NCI-H187 treated with DMSO at 0.1 percent for 48 hours (cell line): ENCODE data around the gene SOD3.

ENCODE experiments used
- DNase-seq: peaks from one replicate; lab custom pipeline; 2025; lab: John Stamatoyannopoulos, UW

The SOD3 gene

GRCh38 chr4:24840826-24841543, 45.6 kb downstream of the SOD3 start:
- DNase-seq, result no peak

DNA sequence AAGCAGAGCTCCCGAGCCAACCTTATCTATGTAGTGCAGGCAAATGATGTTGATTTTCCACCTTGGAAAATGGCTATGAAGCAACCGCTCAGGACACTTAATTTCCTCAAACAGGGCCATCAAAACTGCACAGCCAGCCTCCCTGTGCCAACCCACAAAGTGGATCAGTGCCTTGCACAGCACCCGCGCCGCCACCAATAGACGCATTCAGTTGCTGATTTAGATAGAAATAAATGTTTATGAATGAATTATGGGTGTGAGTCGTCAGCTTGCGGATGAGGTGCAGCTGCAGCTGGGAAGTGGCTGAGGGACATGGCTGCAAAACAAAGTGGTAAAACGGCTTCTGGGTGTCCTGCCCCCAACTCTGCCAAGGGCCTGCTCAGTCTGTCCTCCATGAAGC, 47.0 kb downstream of the SOD3 start:
- no peak for DNase-seq

GRCh38 chr4:24843096-24843495, 47.7 kb downstream of the SOD3 start:
- no peak for DNase-seq

GRCh38 chr4:24845132-24845531, 49.8 kb downstream of the SOD3 start:
- DNase-seq, result no peak

GRCh38 chr4:24845902-24846301, 50.5 kb downstream of the SOD3 start:
- no peak for DNase-seq

DNA sequence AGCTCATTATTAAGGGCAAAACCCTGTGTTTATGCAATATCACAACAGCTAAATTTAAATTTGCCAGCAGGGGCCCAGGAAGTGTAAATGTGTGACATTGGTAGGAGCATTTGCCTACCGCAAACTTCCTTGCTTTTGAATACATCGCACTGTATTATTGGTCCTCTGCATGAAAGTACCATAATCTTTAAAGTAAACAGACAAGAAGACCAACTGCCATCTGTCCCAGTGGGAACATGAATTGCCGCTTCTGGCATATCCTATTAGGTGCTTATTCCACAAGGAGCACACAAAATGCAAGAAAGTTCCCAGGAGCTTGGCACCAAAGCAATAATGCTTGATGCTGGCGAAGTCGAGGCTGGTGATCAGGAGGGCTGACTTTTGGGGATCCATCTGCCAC, 51.3 kb downstream of the SOD3 start:
- no peak for DNase-seq

DNA sequence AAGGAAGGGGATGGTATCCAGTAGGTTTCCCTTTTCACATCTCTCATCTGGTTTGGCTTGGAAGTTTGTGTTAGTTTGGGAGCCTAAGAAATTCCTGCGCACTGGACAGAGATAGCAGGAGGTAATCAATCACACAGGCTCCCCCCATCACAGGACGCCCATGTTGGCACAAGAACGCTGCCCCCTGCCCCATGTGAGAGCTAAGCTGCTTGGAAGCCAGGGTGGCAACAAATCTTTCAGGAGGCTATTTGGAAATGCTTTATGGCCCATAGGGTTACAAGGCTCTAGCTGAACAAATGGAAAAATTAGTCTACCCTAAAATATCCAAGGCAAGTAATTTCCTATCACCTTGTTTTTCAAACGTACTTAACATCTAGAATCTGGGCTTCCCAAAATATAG, 54.0 kb downstream of the SOD3 start:
- no peak for DNase-seq

DNA sequence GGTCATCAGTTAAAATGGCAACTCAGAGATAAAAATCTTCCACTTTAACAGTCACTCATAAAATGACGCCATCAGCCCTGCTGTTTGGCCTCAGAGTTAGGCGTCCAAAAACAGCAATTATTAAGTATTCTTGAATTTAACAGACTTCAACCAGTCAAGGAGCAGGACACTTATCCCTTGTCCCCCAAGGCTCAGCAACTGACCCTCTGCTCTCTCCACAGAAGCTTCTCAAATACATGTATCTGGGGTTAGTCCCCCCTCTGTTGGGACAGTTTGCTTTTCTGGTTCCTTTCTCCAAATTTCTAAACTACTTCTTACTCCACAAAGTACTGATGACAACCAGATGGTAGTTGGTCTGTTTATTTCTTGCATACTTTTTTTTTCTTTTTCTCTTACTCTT, 54.4 kb downstream of the SOD3 start:
- DNase-seq, result no peak
